Measurements from ENCODE around the gene ASTE1.
"Not testable (repeated sequence)": the region's sequence is repeated elsewhere in the genome, so short reads cannot be mapped to it uniquely, and the experiment has no call there.

Gene ASTE1

DNA sequence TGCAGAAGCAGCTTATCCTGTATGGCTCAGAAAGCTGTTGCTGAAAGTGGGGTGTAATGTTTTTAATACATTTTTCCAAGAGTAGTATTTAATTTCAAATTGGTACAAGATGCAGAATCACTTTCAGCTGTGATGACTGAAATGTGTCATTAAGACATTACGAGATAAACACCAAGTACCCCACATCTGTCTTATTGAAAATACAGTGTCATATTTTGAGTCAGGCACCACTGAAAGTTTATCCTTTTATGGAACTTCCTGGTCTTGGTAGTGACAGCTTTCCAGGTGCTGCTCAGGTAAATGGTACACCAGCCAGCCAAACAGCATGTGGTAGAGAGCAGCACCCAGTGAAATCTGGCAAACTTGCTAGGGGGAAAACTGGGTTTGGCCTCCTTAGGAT, 16.9 kb downstream of the ASTE1 start:
- DNase-seq (ENCODE audit: low spot score), result no peak

DNA sequence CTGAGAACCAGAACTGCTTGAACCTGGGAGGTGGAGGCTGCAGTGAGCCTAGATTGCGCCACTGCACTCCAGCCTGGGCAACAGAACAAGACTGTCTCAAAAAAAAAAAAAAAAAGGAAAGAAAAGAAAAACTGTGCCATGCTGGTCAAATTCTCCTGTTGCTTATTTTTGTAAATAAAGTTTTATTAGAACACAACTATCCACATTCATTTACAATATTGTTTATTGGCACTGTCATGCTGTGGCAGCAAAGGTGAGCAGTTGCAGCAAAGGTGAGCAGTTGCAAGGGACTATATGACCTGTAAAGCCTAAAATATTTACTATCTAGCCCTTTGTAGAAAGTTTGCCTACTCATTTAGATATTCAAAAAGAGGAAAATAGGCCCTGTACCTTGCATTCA, 18.3 kb downstream of the ASTE1 start:
- no peak for DNase-seq (ENCODE audit: low spot score)

DNA sequence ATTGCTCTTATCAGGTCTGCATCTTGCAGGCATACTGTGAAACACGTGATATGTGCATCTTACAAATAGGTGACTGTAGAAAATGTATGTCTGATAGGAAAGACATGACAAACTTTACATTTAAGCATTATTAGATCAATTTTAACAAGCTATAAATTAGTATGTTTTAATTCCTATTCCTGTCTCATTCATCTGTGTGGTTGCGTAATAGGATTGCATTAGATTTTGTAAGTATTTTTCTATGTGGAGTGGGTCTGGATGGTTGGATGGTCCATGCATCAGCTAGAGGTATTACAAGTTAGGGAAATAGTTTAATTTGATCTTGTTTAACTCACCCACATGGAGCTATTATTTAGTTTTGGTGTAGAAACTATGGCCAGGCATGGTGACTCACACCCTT, 18.8 kb downstream of the ASTE1 start:
- no peak for DNase-seq (ENCODE audit: low spot score)

DNA sequence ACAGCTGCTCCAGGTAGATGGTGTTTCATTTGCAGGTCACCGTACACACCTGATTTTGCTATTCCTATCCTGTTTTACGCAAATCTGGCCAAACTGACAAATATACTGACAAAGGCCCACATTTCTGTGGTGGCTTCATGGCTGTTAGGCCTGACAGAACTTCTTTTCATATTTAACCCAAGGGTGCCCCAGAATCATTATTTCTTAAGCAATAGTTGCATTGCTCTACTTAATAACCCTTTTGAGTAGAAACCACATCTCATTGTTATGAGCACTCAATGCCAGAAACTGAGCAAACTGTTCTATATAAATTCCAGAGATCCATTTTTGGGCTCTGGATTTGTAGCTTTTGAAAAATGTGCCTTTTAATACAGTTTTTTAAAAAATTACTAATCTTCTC, 19.4 kb downstream of the ASTE1 start:
- no peak for DNase-seq (ENCODE audit: low spot score)

DNA sequence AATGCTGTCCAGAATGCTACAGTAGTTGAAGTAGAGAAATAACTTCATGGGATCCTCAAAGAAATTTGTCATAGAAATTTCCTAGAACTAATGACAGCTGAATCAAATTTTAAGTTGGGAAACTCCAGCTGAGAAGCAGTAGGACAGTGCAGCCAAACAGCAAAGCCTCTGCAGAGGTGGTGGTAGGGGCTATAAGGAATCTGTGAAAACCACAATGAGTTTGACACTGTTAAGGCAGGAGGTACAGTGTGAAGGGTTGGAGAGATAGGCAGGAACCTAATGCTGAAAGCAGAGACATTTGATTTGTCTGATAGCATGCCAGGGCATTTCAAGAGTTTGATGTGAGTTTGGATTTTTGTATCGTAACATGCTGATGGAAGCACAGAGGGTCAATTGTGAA, 22.0 kb downstream of the ASTE1 start:
- DNase-seq (ENCODE audit: low spot score), result no peak

DNA sequence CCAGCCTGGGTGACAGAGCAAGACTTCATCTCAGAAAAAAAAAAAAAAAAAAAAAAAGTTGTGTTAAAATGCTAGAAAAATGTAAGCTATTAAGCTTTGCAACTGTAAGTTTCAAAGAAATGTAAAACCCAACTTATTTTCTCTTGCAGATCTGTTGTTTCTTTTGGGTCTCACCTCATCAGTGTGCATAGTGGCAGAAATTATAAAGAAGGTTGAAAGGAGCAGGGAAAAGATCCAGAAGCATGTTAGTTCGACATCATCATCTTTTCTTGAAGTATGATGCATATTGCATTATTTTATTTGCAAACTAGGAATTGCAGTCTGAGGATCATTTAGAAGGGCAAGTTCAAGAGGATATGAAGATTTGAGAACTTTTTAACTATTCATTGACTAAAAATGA, 25.6 kb downstream of the ASTE1 start:
- no peak for DNase-seq (ENCODE audit: low spot score)

DNA sequence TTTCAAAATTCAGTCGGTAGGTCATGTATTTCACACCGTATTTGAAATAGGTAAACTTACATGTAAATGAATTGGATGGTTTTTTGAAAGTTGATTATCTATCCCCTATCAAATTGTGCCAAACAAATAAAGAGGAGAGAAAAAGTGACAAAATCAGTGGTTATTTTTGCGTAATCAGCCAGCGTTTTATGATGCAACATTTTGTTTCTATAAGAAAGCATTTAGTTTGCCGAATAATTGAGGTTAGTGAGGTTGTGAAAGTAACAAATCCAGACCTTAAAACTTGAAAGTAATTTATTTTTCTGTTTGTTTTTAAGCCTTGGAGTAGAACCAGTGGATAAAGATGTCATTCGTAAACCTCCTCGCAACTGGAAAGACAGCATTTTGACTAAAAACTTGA, 29.3 kb downstream of the ASTE1 start:
- no peak for DNase-seq (ENCODE audit: low spot score)

DNA sequence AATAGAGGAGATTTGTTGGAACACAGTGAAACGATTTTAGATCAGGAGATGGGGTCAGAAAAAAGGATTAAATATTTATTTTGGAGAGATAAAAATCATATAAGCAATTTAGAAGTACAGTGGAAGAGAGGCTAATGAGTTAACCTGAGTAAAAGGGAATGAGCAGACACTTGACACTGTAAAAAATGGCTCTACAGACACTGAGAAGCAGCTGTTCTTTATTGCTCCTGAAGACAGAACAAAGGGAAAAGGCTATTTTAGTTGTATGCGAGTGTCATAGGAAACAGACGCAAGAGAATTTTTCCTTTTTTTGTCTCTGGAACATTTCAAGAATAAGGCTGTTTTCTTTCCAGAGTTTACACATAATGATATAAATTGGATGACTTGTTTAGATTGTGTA, 34.3 kb downstream of the ASTE1 start:
- DNase-seq (ENCODE audit: low spot score), result no peak

DNA sequence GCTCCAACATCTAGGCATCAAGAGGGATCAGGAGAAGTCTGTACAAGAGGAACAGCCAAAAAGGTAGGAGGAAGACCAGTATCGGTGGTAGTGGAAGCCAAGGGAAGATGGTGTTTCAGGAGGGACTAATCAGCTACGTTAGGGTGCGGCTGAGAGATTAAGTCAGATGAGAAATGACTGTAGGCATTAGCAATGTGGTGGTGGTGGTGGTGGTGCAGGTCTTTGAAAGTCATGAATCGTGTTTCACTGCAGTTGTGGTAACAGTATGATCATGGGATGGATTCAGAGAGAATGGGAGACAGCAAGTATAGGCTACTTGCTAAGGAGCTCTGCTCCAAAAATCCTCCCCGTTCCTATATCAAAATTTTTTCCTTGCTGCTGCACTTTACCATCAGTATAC, 35.5 kb downstream of the ASTE1 start:
- DNase-seq (ENCODE audit: low spot score), result no peak

DNA sequence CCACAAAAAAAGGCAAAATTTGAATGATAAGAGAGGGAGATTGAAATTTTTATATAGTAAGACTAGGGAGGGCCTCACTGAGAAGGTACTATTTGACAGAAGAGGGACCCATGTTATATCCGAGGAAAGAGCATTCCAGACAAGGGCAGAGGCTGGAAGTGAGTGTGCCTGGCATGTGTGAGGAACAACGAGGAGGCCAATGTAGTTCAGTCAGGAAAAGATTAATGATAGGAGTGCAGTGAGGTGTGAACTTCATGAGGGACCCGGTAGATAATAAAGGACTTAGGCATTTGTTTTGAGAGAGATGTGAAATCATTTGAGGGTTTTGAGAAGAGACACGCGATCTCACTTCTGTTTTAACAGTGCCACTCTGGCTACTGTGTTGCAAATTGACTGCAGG, 36.3 kb downstream of the ASTE1 start:
- no peak for DNase-seq (ENCODE audit: low spot score)

DNA sequence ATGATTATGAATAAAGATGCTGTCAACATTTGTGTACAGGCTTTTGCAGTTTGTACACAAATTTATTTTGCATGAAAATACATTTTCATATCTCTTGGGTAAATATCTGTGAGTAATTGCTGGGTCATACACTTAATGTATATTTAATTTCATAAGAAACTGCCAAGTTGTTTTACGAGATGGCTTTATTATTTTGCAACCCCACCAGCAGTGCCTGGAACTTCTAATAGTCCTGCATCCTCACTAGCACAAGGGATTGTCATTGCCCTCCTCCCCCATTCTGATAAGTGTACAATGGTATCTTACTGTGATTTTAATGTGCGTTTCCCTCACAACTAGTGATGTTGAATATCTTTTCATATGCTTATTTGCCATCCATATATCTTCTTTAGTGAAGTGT, 45.2 kb downstream of the ASTE1 start:
- no peak for DNase-seq (ENCODE audit: low spot score)

DNA sequence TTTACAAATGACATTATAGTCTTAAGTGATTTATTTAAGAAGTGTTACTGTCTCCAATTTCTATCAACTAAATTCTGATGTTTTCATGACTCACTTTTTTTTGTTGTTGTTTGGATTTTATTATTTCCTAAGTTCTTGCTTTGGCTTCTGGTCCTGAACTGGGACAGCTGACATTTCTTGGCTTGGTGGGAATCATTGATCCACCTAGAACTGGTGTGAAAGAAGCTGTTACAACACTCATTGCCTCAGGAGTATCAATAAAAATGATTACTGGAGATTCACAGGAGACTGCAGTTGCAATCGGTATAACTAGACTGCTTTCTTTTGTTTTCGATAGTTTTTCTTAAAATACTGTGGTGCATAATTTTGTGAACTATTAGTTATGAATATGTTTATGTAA, 47.5 kb downstream of the ASTE1 start:
- no peak for DNase-seq (ENCODE audit: low spot score)

DNA sequence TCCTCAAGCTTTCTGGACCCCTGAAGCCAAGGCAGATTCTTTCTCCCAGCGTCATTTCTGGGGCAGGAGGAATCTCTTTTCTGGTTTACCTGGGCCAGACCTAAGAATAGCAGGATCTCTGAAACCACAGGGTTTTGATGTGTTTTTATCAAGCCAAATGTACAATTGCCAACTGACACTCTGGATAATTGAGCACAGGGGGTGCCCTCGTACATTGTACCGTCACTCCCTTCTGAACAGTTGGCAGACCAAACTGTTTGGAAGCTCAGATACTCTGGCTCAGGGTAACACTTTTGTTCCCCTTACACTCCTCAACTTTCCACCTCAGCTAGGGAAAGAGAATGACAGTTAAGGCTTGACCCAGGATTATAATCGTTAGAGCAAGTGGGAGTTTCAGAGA, 49.9 kb downstream of the ASTE1 start:
- no peak for DNase-seq (ENCODE audit: low spot score)

DNA sequence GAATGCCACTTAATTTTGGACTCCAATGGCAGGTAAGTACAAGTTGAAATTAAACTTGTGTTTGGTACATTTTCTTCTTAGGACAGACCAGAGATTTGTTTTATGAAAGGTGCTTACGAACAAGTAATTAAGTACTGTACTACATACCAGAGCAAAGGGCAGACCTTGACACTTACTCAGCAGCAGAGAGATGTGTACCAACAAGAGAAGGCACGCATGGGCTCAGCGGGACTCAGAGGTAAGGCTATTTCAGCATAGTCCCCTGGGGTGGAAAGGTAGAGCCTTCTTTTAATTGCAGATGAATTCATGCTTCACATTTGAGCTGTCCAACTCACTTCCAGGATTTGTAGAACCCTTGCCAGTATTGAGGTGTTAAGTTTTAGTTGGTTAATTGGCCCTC, 51.4 kb downstream of the ASTE1 start:
- no peak for DNase-seq (ENCODE audit: low spot score)

DNA sequence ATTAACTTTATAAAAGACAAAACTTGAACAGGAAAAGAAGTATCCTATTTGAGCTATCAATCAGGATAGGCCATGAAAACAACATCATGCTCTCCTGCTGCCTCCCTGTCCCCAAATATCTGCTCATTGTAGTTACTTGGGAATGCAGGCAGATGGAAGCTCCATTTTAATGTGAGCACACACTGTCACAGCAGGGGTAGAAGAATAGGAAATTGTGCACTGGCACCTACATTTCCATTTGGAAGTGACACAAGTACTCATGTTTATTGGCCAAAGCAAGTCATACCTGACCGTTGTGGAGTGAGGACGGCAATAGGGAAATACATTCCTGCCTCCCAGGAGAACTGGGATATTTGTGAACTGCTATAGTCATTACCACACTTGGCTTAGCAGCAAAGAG, 52.4 kb downstream of the ASTE1 start:
- DNase-seq (ENCODE audit: low spot score), result no peak

DNA sequence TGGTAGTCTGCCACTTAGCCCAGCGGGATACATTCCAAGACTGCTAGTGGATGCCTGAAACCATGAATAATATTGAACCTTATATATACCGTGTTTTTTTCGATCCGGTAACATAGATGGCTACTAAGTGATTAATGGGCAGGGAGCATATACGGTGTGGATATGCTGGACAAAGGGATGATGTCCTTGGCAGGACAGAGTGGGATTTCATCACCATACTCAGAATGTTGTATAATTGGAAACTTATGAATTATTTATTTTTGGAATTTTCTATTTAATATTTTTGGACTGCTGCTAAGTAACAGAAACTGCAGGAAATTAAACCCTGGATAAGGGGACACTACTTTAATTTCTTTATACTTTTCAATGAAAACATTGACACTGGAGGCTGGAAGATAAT, 53.2 kb downstream of the ASTE1 start:
- DNase-seq (ENCODE audit: low spot score), result no peak

DNA sequence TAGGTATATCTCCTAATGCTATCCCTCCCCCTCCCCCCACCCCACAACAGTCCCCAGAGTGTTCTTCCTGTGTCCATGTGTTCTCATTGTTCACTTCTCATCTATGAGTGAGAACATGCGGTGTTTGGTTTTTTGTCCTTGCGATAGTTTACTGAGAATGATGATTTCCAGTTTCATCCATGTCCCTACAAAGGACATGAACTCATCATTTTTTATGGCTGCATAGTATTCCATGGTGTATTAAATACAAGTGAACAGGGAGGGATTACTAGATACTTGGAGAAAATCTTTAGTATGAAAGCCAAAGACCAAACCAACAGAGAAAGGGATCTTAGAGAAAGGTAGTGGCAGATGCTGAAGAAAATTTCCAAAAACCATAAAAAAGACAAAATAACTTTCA, 54.0 kb downstream of the ASTE1 start:
- not testable (repeated sequence) for DNase-seq (ENCODE audit: low spot score)

DNA sequence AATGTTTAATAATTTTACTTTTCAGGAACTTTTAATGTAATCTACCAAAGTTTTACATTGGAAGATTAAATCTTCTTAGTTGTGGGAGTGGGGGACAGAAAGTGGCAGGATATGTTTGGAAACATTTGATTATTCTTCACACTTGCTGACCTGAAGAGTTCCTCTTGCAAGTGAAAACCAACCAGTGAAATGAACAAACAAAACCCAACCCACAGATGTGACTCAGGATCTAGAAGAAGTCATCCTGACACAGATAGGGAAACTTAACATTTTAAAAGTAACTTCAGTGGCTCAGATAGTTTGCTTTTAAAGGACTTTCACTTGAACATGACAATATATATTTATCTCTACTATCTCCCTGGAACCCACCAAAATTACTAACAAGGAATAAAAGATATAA, 55.4 kb downstream of the ASTE1 start:
- no peak for DNase-seq (ENCODE audit: low spot score)

DNA sequence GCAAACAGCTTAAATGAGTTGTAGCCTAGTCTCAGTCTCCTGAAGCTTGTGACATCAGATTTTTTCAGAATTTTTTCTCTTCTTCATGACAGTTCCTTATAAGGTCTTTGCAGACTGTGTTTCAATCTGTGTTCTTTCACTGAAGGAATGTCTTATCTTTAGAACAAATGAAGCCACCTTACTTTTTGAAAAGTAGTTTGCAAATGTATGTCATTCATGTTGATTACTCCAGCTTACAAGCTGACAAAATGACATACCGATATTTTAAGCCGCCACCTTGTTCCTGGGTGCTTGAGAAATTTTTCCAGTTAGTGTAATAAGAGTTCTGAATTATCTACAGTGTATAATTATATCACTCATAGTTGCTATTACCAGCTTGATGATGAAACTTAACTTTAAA, 57.0 kb downstream of the ASTE1 start:
- no peak for DNase-seq (ENCODE audit: low spot score)

DNA sequence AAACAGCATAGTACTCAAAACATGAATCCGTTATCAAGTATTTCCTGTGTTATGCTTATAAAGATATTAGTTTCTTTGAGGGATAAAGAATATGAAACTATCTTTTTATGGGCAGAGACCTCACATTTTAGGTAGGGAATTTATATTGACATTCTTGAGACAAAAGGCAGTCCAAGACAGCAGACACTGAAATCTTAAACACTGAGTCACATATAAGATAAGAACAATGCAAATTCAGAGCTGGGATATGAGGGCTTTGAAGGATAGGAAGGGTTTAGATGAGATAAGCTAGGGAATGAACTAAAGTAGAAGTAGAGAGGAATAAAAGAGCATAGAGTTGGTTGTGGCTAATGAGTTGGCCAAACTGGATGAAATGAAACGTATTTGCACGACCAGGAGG, 58.4 kb downstream of the ASTE1 start:
- no peak for DNase-seq (ENCODE audit: low spot score)

DNA sequence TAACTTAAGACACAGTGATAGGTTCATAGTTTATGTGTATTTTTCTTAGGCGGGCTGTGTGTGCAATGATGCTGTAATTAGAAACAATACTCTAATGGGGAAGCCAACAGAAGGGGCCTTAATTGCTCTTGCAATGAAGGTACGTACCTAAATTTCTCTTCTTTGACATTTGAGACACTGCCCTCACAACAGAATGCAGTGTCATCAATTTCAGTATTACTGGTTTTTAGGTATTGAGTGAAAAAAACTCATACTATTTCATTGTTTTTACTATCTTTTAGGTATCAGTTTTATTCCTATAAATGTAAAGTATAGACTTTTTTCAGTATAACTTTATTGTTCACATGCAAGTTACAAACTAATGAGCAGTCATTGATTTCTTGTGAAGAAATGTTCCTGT, 59.3 kb downstream of the ASTE1 start:
- no peak for DNase-seq (ENCODE audit: low spot score)

DNA sequence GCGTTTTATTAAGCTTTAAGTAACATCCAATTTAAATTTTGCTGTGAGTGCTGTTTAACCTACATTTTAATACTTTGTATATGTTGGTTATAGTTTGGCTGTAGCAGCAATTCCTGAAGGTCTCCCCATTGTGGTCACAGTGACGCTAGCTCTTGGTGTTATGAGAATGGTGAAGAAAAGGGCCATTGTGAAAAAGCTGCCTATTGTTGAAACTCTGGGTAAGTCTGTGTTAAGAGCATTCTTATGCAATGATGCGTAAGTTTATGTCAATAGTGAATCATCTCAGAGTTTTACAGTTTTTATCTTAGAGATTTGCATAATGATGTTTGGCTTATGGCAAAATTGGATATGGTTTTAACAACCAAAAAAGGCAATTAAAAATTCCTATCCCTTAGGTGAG, 62.7 kb downstream of the ASTE1 start:
- peak; percentile 56 for DNase-seq (ENCODE audit: low spot score)
